ENCODE measurements around the gene ATP6V1G3.

GRCh38 chr1:198588845-198589244, 48.4 kb upstream of the ATP6V1G3 start:
- TF ChIP-seq RFX5 (IDR thresholded peaks at IDR 0.05; ENCODE audit: low read depth, low read length) (no peak), CTCF (conservative IDR thresholded peaks at IDR 0.05; ENCODE audit: low read depth, low read length) (no peak), MAZ (IDR thresholded peaks at IDR 0.05; ENCODE audit: borderline replicate concordance, low read depth, low read length) (no peak), POLR2A (IDR thresholded peaks at IDR 0.05; ENCODE audit: low read depth, low read length) (no peak), CEBPB (IDR thresholded peaks at IDR 0.05; ENCODE audit: low read depth, low read length) (no peak), FOS (IDR thresholded peaks at IDR 0.05; ENCODE audit: low read depth, low read length) (no peak), RCOR1 (IDR thresholded peaks at IDR 0.05; ENCODE audit: insufficient replicate concordance, low read length) (no peak), MXI1 (IDR thresholded peaks at IDR 0.05; ENCODE audit: borderline replicate concordance, low read depth, low read length) (no peak), CHD1 (IDR thresholded peaks at IDR 0.05; ENCODE audit: low read depth, low read length) (no peak)

Measured in IMR-90 (cell line).